Neural progenitor cell (in vitro differentiated cells): Measurements from ENCODE around the gene GRM8.

Source experiments
- CTCF ChIP-seq: fragments of 200-600 bp; sonication (generic); IDR thresholded peaks from 2 replicates; pipeline ENCODE4 v1.5.1; 2017; ENCODE audit warnings: antibody characterized with exemption, mild to moderate bottlenecking
- EZH2 ChIP-seq: fragments of 200-600 bp; sonication (generic); IDR thresholded peaks from 2 replicates; pipeline ENCODE4 v1.6.1; 2017; ENCODE audit warnings: antibody characterized with exemption, mild to moderate bottlenecking, moderate library complexity
- EZH2phosphoT487 ChIP-seq: fragments of 200-600 bp; sonication (generic); IDR thresholded peaks from 2 replicates; pipeline ENCODE4 v1.6.1; 2017; ENCODE audit warnings: antibody characterized with exemption

- TF ChIP-seq CTCF (no peak), EZH2 (no peak), EZH2phosphoT487 (no peak)
Measured at GRCh38 chr7:126401918-126402317, 850.8 kb downstream of the GRM8 start.
